H9 (cell line): ENCODE measurements around the gene COL4A4. TPM values are rescaled to one million over a fixed set of nuclear protein-coding genes. Genes with fewer than 3 reads are reported as not detected.

Experiments
- DNase-seq: peaks from one replicate; pipeline ENCODE4 v3.0.0-alpha.2; 2017
- H2AFZ ChIP-seq: one replicate; pipeline ENCODE4 v1.6.1; 2013; ENCODE audit warnings: mild to moderate bottlenecking, low read length, control low read depth, moderate library complexity
- H2AK5ac ChIP-seq: 2 replicates; pipeline ENCODE4 v1.6.1; 2013; ENCODE audit warnings: low read length, control low read depth, mixed read lengths; ENCODE audit not compliant: insufficient read length
- H2BK120ac ChIP-seq: one replicate; pipeline ENCODE4 v1.6.1; 2013; ENCODE audit warnings: low read depth, mild to moderate bottlenecking, low read length, control low read depth, inconsistent platforms; ENCODE audit not compliant: poor library complexity, severe bottlenecking
- H2BK12ac ChIP-seq: 2 replicates; pipeline ENCODE4 v1.6.1; 2013; ENCODE audit warnings: low read length, control low read depth, mixed read lengths, low read depth; ENCODE audit not compliant: insufficient read length
- H2BK15ac ChIP-seq: 2 replicates; pipeline ENCODE4 v1.6.1; 2013; ENCODE audit warnings: low read depth, low read length, control low read depth
- H2BK20ac ChIP-seq: one replicate; pipeline ENCODE4 v1.6.1; 2013; ENCODE audit warnings: low read depth, mild to moderate bottlenecking, low read length, control low read depth, inconsistent platforms; ENCODE audit not compliant: poor library complexity, severe bottlenecking
- H2BK5ac ChIP-seq: 2 replicates; pipeline ENCODE4 v1.6.1; 2013; ENCODE audit warnings: low read length, control low read depth, mixed read lengths; ENCODE audit not compliant: insufficient read length
- H3K14ac ChIP-seq: 2 replicates; pipeline ENCODE4 v1.6.1; 2013; ENCODE audit warnings: low read length, control low read depth; ENCODE audit not compliant: insufficient read depth
- H3K18ac ChIP-seq: 2 replicates; pipeline ENCODE4 v1.6.1; 2013; ENCODE audit warnings: low read depth, mild to moderate bottlenecking, mixed read lengths, low read length, control low read depth; ENCODE audit not compliant: insufficient read length
- H3K23ac ChIP-seq: 2 replicates; pipeline ENCODE4 v1.6.1; 2013; ENCODE audit warnings: low read length, control low read depth, mixed read lengths, low read depth; ENCODE audit not compliant: insufficient read length
- H3K23me2 ChIP-seq: 2 replicates; pipeline ENCODE4 v1.6.1; 2013; ENCODE audit warnings: low read depth, mild to moderate bottlenecking, mixed read lengths, low read length, control low read depth; ENCODE audit not compliant: insufficient read length, poor library complexity, severe bottlenecking
- H3K27ac ChIP-seq: 2 replicates; pipeline ENCODE4 v1.5.1; 2013; ENCODE audit warnings: low read length, control low read depth, mixed read lengths, low read depth; ENCODE audit not compliant: insufficient read length
- H3K27me3 ChIP-seq: 2 replicates; pipeline ENCODE4 v1.6.1; 2013; ENCODE audit warnings: low read length, control low read depth, inconsistent platforms; ENCODE audit not compliant: insufficient read depth
- H3K4ac ChIP-seq: 2 replicates; pipeline ENCODE4 v1.6.1; 2013; ENCODE audit warnings: low read depth, mild to moderate bottlenecking, control low read depth, inconsistent platforms, low read length, moderate library complexity
- H3K4me1 ChIP-seq: 2 replicates; pipeline ENCODE4 v1.6.1; 2013; ENCODE audit warnings: low read length, control low read depth, inconsistent platforms; ENCODE audit not compliant: insufficient read depth
- H3K4me2 ChIP-seq: 2 replicates; pipeline ENCODE4 v1.6.1; 2013; ENCODE audit warnings: low read length, control low read depth, mixed read lengths; ENCODE audit not compliant: insufficient read length, insufficient read depth
- H3K56ac ChIP-seq: 2 replicates; pipeline ENCODE4 v1.6.1; 2013; ENCODE audit warnings: low read depth, mild to moderate bottlenecking, mixed read lengths, low read length, control low read depth; ENCODE audit not compliant: insufficient read length
- H3K79me1 ChIP-seq: 2 replicates; pipeline ENCODE4 v1.6.1; 2013; ENCODE audit warnings: low read depth, mild to moderate bottlenecking, moderate library complexity, low read length, control low read depth, inconsistent platforms; ENCODE audit not compliant: insufficient read depth, poor library complexity, severe bottlenecking
- H3K79me2 ChIP-seq: 2 replicates; pipeline ENCODE4 v1.6.1; 2013; ENCODE audit warnings: low read length, control low read depth, inconsistent platforms; ENCODE audit not compliant: insufficient read depth
- H3K9ac ChIP-seq: 2 replicates; pipeline ENCODE4 v1.6.1; 2013; ENCODE audit warnings: low read length, control low read depth, mixed read lengths; ENCODE audit not compliant: insufficient read length; ENCODE audit errors: extremely low read depth
- H3K9me3 ChIP-seq: one replicate; pipeline ENCODE4 v1.6.1; 2013; ENCODE audit warnings: low read depth, low read length, inconsistent platforms; ENCODE audit not compliant: control insufficient read depth
- H3T11ph ChIP-seq: one replicate; pipeline ENCODE4 v1.6.1; 2013; ENCODE audit warnings: mild to moderate bottlenecking, low read length, control low read depth, inconsistent platforms
- H4K20me1 ChIP-seq: one replicate; pipeline ENCODE4 v1.6.1; 2013; ENCODE audit not compliant: control insufficient read depth, insufficient read length, insufficient read depth
- H4K5ac ChIP-seq: 2 replicates; pipeline ENCODE4 v1.6.1; 2013; ENCODE audit warnings: low read depth, mild to moderate bottlenecking, mixed read lengths, low read length, control low read depth; ENCODE audit not compliant: insufficient read length
- H4K8ac ChIP-seq: replicated peaks from 2 replicates; pipeline ENCODE4 v1.6.1; 2013; ENCODE audit warnings: low read length, control low read depth, mixed read lengths, low read depth; ENCODE audit not compliant: insufficient read length
- H4K91ac ChIP-seq: 2 replicates; pipeline ENCODE4 v1.6.1; 2013; ENCODE audit warnings: low read depth, mild to moderate bottlenecking, moderate library complexity, mixed read lengths, low read length, control low read depth; ENCODE audit not compliant: insufficient read length
- H3K27ac Mint-ChIP-seq, 3 experiments: 2 replicates in 2 of 3; 3 replicates in 1 of 3; pipeline ENCODE4 v1.8.0; 2020 to 2021; ENCODE audit warnings: mixed read lengths in 3 of 3, mild to moderate bottlenecking in 1 of 3, moderate library complexity in 1 of 3
- H3K27me3 Mint-ChIP-seq: 2 replicates; pipeline ENCODE4 v1.8.0; 2021; ENCODE audit warnings: low read depth, mild to moderate bottlenecking, moderate library complexity, mixed read lengths
- H3K36me3 Mint-ChIP-seq, 3 experiments: 2 replicates in 2 of 3; 3 replicates in 1 of 3; pipeline ENCODE4 v1.8.0; 2020 to 2021; ENCODE audit warnings: low read depth in 3 of 3, mixed read lengths in 3 of 3; ENCODE audit not compliant: insufficient read depth in 1 of 3
- H3K4me1 Mint-ChIP-seq, 2 experiments: 2 replicates each; pipeline ENCODE4 v1.8.0; 2020; ENCODE audit warnings: mixed read lengths in 2 of 2
- H3K4me3 Mint-ChIP-seq, 2 experiments: 2 replicates in 1 of 2; 3 replicates in 1 of 2; pipeline ENCODE4 v1.8.0; 2020 to 2021; ENCODE audit warnings: mild to moderate bottlenecking in 2 of 2, mixed read lengths in 2 of 2, moderate library complexity in 1 of 2
- H3K9me3 Mint-ChIP-seq, 2 experiments: 2 replicates in 1 of 2; 3 replicates in 1 of 2; pipeline ENCODE4 v1.8.0; 2020; ENCODE audit warnings: mild to moderate bottlenecking in 2 of 2, mixed read lengths in 2 of 2, moderate library complexity in 1 of 2
- CTCF ChIP-seq: fragments of 200-600 bp; sonication (generic); conservative IDR thresholded peaks from 3 replicates; pipeline ENCODE4 v1.8.0; 2021; ENCODE audit warnings: antibody characterized with exemption, mild to moderate bottlenecking
- WGBS: extraction: QIAGEN DNeasy Blood & Tissue Kit; methylation state at CpG from one replicate; pipeline ENCODE4 v1.1.7; 2013; ENCODE audit warnings: missing lambda C conversion rate, low lambda C conversion rate, mixed read lengths; ENCODE audit not compliant: insufficient read length; ENCODE audit errors: extremely low coverage; 5-methylcytosine and 5-hydroxymethylcytosine counted together
- total RNA-seq: library from RNA; stranded (reverse); gene quantifications from 2 replicates; pipeline ENCODE4 v1.2.1, GENCODE V29; 2021

Gene COL4A4
- total RNA-seq, 1 experiment from 2014 or later, result 0.92 TPM

- Mint-ChIP-seq H3K27me3 (no peaks in the 10 kb centered on the region), H3K4me1 (no peaks in the 10 kb centered on the region), H3K9me3 (peaks cover 0 to 3% of the 10 kb centered on the region in 2 experiments; a peak in 3 of 5 replicates), H3K4me3 (no peak overlapping the region), H3K27ac (no peak overlapping the region), H3K36me3 (peaks cover 0 to 10% (median 0%) of the 10 kb centered on the region in 3 experiments; a peak in 1 of 7 replicates)
- H2AFZ ChIP-seq, result no peak overlapping the region
- no CpG with 5 or more reads among the region's 2 CpGs for WGBS
- no peak overlapping the region for H2BK5ac ChIP-seq
- H2BK15ac ChIP-seq, result no peak overlapping the region
- no peak overlapping the region for H3T11ph ChIP-seq
- no peak overlapping the region for H3K18ac ChIP-seq
- no peak overlapping the region for H3K56ac ChIP-seq
- H3K79me2 ChIP-seq, result no peaks in the 10 kb centered on the region
- H4K8ac ChIP-seq, result no peak overlapping the region
- H3K4me1 ChIP-seq, result no peaks in the 10 kb centered on the region
- TF ChIP-seq CTCF, result no peak
- H3K9ac ChIP-seq, result no peak overlapping the region
- no peak overlapping the region for H2AK5ac ChIP-seq
- no peak overlapping the region for H4K91ac ChIP-seq
- no peak for DNase-seq
- H3K23me2 ChIP-seq, result no peaks in the 10 kb centered on the region
- no peak overlapping the region for H3K4me2 ChIP-seq
- H3K27me3 ChIP-seq, result no peaks in the 10 kb centered on the region
- H3K23ac ChIP-seq, result no peak overlapping the region
- no peak overlapping the region for H2BK12ac ChIP-seq
- H2BK120ac ChIP-seq, result no peak overlapping the region
- H3K14ac ChIP-seq, result no peak overlapping the region
- no peaks in the 10 kb centered on the region for H3K9me3 ChIP-seq
- H3K4ac ChIP-seq, result no peak overlapping the region
- no peak overlapping the region for H2BK20ac ChIP-seq
- no peaks in the 10 kb centered on the region for H3K79me1 ChIP-seq
- H4K20me1 ChIP-seq, result no peaks in the 10 kb centered on the region
- H3K27ac ChIP-seq, result no peak overlapping the region
- H4K5ac ChIP-seq, result no peak overlapping the region
Measured at GRCh38 chr2:227098162-227098515, 65.9 kb downstream of the COL4A4 start.
